MM.1S (cell line): ENCODE results near the gene ACER2.

Experiments
- CTCF ChIP-seq: fragments of 300-600 bp; sonication (generic); IDR thresholded peaks from 2 replicates; pipeline ENCODE4 v1.5.1; 2016; ENCODE audit warnings: antibody characterized with exemption, low read length, mixed read lengths
- EZH2 ChIP-seq: fragments of 300-600 bp; sonication (generic); optimal IDR thresholded peaks from 2 replicates; pipeline ENCODE3; 2017; ENCODE audit warnings: low read depth, mild to moderate bottlenecking, antibody characterized with exemption, low read length, mixed read lengths
- EZH2phosphoT487 ChIP-seq: fragments of 300-600 bp; sonication (generic); IDR thresholded peaks from 2 replicates; pipeline ENCODE4 v1.6.1; 2018; ENCODE audit warnings: antibody characterized with exemption, low read length

- TF ChIP-seq CTCF (no peak), EZH2 (no peak), EZH2phosphoT487 (no peak)
These were observed 11.0 kb upstream of the ACER2 start for GRCh38 chr9:19397845-19398244.
